Activated CD4-positive, alpha-beta T cell treated with anti-CD3 and anti-CD28 coated beads, Interleukin-2, Interleukin-6, amounts not matched to agents 100 ng/mL and 50 ng/mL, durations not matched to agents 16 hours and 8 hours (primary cell): ENCODE data around the gene DISP3.

Experiments
- DNase-seq: peaks from one replicate; pipeline ENCODE4 v3.0.0-alpha.2; 2020

DISP3 gene

DNA sequence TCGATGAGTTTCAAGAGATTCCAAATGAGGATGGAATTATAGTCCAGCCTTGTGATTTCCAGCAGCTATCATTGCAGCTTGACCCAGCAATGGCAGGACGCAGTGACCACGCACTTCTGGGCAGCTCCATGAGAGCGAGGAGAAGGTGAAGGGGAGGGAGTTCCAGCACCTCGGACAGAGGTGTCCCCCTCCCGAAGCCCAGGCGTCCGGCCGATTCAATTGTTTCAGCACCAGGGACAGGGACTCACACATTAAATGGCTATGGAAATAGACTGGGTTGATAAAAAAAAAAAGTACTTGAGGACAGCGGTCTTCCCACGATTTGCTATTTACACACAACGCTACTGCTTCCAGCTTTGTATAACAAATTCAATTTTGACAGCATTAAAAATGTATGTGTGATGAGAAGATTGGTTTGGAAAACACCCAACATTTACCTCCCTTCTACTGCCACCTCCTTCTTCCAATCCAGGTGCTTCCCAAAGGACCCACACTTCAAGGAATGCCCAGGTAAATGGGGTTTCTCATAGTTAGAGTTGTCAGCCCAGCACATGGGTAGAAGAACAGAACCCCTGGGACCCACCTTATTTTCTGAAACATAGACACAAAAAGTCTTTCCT is 71.8 kb downstream of the DISP3 start:
- peak; percentile 46 for DNase-seq

DNA sequence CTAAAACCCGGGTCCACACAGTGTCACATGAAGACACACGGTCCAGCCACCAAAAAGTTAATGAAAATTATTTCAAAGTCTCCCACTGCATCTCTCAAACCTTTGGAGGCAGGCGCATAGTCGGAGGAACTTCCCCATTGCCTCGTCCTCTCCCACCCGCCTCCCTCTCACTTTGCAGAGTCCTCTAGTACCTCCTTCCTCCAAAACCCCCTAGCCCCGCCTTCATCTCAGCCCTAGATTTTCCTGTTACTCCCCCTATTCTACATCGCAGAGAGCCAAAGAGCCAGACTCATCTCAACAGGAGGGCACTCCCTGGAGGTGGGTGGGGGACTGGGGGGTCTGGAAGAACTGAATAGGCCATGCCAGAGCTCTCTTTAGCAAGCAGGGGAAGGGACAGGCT is 79.3 kb downstream of the DISP3 start:
- no peak for DNase-seq

DNA sequence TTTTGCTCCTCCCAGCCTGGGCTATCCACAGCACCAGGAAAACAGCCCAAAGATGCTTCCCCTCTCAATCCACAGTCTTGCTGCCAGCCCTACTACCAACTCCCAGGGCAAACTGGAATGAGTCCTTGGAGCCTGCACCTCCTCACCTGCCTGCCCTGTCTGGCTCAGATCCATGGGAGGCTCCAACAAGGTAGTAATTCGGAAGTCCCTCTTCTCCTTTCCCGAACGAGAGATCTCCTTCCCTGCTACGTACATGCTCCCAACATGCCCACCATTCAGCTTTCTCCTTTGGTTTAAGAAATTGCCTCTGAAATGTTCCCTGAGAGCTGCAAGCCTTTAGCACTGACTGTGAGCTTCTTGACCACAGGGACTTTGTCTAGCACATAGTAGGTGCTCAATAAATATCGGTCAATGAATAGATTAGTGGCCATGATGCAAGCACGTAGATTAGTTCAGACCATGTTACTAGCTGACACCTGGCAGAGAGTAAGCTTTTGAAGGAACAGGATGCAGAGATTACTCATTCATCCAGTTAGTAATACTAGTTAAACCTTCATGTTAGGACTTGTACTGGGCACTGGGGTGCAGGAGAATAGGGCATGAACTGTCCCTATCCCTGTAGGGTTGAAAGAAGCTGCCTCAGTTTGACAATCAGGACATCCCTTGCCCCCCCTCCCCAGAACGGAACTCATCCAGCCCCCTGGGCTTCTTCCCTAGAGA is 80.1 kb downstream of the DISP3 start:
- DNase-seq, result no peak

DNA sequence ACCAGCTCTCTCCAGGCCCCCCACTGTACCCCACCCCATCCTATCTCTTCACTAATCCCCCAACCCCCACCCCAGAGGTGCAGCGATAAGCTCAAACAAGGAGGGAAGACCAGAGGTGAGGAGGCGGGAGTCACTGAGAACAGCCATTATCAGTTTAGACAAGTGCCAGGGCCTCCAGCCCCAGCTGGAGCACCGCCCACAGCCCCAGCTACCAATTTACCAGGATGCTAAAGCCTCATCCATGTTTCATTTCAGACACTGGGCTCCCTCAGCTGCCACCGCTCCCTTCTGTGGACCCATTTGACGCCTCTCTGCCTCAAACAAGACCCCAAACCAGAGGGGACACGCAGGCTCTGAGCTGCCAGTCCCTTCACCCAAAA is 80.6 kb downstream of the DISP3 start:
- no peak for DNase-seq

DNA sequence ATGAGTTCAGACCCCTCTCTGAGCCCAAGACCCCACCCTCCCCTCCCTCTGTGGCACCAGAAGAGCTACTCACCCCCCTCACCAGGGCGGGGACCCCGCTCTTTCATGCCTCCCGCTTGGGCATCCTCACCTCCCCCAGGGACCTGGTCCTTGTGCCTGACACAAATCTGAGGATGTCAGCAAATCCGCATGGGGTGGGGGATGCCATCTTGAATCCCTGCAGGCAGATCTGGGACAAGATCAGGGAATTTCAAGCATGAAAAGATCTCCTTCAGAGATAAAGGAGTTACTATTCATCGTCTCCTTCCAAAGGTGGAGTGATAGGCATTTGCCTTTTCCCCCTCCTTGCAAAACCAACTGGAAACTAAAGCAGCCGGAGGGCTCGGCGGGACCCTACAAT is 81.1 kb downstream of the DISP3 start:
- no peak for DNase-seq

DNA sequence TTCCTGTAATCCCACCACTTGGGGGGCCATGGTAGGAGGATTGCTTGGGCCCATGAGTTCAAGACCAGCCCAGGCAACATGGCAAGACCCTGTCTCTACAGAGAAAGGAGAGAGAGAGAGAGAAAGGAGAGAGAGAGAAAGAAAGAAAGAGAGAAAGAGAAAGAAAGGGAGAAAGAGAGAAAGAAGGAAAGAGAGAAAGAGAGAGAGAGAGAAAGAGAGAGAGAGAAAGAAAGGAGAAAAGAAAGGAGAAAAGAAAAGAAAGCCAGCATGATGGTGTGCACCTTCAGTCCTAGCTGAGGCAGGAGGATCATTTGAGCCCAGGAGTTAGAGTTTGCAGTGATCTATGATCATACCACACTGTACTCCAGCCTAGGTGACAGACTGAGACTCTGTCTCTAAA is 82.8 kb downstream of the DISP3 start:
- no peak for DNase-seq

DNA sequence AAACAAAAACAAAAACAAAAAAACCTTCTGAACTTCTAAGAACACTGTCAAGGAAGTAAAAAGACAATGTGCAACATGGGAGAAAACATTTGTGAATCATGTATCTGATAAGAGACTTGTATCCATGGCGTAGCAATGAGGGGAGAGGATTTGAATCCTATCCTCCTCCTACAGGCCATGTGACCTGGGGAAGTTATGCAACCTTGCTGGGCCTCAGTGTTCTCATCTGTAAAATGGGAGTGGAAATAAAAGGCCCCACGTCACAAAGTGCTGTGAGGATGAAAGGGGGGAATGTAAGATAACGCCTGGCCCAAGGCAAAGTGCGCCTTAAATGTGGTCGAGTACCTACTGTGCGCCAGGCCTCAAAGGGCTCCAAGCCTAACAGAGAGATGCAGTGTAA is 83.7 kb downstream of the DISP3 start:
- DNase-seq, result no peak

DNA sequence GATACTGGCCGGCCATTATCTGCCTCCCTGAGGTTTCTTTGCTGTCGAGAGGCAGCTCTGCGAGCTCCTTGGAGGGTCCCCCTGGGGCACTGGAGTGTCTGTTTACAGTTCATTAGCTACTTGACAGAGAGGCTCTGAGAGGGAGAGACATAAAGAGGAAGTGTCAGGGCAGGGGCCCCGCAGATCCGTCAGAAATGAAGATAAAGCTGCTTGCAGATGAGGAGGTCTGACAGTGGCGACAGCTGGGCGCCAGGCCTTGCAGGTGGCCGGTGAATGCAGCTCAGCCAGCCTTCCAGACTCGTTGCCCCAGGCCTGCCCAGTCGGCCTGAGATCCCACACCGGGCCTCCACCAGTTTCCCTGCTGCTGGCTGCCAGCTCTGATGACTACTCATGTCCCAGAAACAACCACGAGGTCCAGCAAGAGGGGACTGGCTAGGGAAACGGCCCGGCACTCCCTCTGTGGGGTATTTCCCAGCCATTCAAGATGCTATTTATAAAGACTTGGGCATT is 84.7 kb downstream of the DISP3 start:
- no peak for DNase-seq

- no peak for DNase-seq
Observed at GRCh38 chr1:11564237-11564636, 85.3 kb downstream of the DISP3 start.

DNA sequence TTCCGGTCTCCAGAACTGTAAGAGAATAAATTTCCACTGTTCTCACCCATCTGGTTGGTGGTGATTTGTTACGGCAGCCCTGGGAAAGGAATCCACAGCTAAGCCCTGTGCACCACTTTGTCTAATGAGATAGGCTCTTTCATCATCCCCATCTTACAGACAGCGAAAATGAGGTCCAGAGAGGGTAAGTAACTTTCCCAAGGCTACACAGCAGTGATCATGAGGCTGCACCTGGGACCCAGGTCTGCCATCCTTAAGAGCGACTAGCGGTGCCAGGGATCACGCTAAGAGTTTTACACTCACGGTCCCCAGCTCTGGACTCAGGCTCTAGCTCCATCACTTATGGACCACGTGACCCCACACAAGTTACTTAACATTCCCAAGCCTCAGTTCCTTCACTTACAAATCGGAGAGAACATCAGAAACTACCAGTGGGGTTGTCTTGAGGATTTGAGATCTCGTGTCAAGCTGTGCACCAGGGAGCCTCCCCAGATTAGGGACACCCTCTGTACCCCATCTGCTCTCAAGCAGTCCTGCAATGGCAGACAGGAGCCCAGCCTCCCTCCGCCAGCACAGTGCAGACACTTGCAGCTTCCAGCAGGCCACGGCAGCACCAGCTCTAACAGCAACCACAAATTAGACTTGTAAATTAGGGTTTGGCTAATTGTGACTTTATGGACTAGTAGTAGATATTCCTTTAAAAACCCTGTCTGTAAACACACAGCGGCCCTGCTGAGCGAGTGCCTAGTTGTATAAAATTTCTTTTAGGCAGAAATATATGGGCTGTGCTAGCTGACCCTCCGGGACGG is 87.3 kb downstream of the DISP3 start:
- no peak for DNase-seq

DNA sequence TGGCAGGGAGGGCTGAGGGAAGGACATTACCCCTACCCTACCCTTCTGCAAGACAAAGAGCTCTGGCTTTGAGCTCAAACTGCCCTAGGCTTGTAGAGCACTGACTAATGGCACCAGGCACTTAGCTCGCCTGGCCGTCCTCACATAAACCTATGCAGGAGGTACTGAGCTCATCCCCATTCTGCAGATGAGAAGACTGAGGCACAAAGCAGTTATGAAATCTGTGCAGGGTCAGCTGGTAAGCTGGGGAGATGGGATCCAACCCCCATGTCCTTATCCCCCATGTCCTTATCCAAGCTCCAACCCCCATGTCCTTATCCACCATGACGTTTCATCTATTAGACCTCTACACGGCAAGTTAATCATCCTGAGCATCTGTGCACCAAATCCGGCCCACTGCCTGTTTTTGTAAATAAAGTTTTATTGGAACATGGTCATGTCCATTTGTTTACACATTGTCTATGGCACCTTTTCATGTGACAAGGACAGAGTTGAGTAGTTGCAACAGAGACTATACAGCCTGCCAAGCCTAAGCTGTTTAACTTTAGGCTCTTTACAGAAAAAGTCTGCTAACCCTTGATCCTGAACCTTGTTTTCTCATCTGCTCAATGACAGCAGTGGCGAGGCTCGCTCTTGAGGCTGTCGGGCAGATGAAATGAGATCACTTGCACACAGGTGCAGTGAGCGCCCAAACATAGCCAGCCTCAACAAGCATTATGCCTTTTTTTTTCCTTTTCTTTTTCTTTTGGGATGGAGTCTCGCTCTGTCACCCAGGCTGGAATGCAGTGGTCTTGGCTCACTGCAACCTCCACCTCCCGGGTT is 88.5 kb downstream of the DISP3 start:
- DNase-seq, result no peak

- no peak for DNase-seq
Observed at GRCh38 chr1:11568687-11569086, 89.7 kb downstream of the DISP3 start.

GRCh38 chr1:11569551-11569950 is 90.6 kb downstream of the DISP3 start:
- DNase-seq, result no peak

- no peak for DNase-seq
Observed at GRCh38 chr1:11569954-11570353, 91.0 kb downstream of the DISP3 start.

DNA sequence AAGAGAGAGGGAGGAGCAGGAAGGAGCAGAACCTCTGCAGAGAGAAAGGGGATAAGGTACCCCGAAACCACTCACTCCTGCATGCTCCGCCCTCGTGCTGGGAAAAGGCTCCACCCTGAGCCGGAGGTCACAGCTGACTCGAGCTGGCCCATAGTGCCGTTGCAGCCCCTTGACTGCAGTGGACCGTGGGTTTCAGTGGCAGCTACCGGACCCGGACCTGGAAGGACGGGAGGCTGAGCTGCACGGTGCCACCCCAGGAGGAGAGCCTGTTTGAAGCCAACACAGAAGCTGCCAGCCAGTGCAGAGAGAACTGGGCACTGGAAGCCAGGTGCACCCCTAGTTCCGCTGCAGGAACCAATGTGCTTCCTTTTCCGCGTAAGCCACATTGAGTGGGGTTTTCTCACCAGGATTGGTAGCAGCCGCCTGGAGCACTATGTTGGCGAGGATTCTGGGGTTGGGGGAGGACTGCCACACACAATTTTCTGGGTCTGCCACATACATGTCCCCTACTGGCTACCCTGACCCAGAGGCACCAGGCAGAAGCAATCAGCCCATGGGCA is 91.9 kb downstream of the DISP3 start:
- no peak for DNase-seq

GRCh38 chr1:11571906-11572616 is 93.1 kb downstream of the DISP3 start:
- DNase-seq, result peak; percentile 20

GRCh38 chr1:11573116-11573692 is 94.2 kb downstream of the DISP3 start:
- no peak for DNase-seq

- no peak for DNase-seq
Observed at GRCh38 chr1:11575553-11575952, 96.6 kb downstream of the DISP3 start.

DNA sequence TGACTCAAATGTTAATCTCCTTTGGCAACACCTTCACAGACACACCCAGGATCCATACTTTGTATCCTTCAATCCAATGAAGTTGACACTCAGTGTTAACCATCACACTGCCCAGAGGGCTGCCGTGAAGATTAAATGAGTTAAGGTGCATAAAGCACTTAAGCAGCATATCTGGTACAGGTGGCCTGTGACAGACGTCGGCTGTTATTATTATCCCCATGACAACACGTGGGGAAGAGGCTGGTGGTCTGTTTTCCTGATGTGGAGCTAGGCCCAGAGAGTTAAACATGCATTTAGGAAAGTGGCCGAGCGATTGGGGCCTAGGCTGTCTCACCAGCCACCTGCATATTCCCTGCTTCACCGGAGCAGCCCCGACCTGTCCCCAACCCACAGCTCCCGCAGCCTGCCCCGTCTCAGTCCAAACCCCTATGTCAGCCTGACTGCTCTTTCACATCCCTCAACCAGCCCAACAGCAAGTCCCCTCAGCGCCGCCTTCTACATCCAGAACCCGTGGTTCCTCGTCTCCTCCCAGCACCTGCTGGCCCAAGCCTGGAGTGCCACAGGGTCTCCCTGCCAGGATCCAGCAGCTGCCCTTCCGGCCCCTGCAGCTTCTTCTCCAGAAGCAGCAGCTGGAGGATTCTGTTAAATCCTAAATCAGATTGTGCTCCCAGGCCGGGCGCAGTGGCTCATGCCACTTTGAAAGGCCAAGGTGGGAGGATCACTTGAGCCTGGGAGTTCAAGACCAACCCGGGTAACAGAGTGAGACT is 97.3 kb downstream of the DISP3 start:
- no peak for DNase-seq

DNA sequence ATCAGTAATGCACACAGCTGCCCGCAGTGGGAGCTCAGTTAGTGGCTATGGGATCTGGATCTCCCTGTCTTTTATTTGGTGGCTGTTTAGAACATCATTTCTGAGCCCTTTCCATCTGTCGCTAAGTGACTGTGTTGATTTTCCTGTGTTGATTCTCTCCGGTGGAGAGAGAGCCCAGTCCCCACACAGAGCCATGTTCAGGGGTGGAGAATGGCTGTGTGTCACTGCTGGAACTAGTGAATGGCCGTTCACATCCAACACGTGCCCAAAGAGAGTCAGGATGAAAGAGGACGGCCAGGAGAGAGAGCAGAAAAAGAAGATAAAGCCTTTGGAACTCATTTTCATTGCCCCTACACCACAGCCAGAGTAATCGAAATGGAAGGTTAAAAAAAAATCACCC is 99.0 kb downstream of the DISP3 start:
- DNase-seq, result no peak

GRCh38 chr1:11579506-11579905 is 100.6 kb downstream of the DISP3 start:
- no peak for DNase-seq
